DND-41 (cell line): ENCODE measurements around the gene ANKRD35.
A peak's percentile ranks its signal among the peaks of the same experiment; 100 is the strongest.

Experiments used
- ATAC-seq: fragments of 200-7000 bp; cut with Tn5 transposase; 3 replicates; pipeline ENCODE4 v1.9.1; 2021; ENCODE audit warnings: low read depth; ENCODE audit not compliant: insufficient read depth
- DNase-seq: peaks from one replicate; pipeline ENCODE4 v3.0.0-alpha.2; 2020
- H2AFZ ChIP-seq: 2 replicates; pipeline ENCODE4 v1.6.0; 2012; ENCODE audit warnings: low read depth, low read length
- H3K27ac ChIP-seq: 2 replicates; pipeline ENCODE4 v1.5.1; 2012; ENCODE audit warnings: low read length, inconsistent platforms
- H3K27me3 ChIP-seq: fragments of 200-600 bp; sonication (generic); 2 replicates; pipeline ENCODE4 v1.6.0; 2012; ENCODE audit warnings: low read length, mild to moderate bottlenecking, inconsistent platforms; ENCODE audit not compliant: insufficient read depth, poor library complexity
- H3K36me3 ChIP-seq: 2 replicates; pipeline ENCODE4 v1.5.1; 2012; ENCODE audit warnings: low read length, inconsistent platforms; ENCODE audit not compliant: insufficient read depth
- H3K4me1 ChIP-seq: 2 replicates; pipeline ENCODE4 v1.5.1; 2012; ENCODE audit warnings: mild to moderate bottlenecking, low read length; ENCODE audit not compliant: insufficient read depth
- H3K4me2 ChIP-seq: 2 replicates; pipeline ENCODE4 v1.6.0; 2012; ENCODE audit warnings: mild to moderate bottlenecking, moderate library complexity, low read length, inconsistent platforms; ENCODE audit not compliant: insufficient read depth
- H3K4me3 ChIP-seq, 2 experiments: fragments of 200-600 bp in 1 of 2; shearing (Covaris generic) in 1 of 2; 2 replicates each; pipeline ENCODE4 v1.5.1; 2012 to 2016; ENCODE audit warnings: inconsistent platforms in 2 of 2, low read length in 2 of 2, mild to moderate bottlenecking in 2 of 2, low read depth in 1 of 2, moderate library complexity in 1 of 2
- H3K79me2 ChIP-seq: 2 replicates; pipeline ENCODE4 v1.6.0; 2012; ENCODE audit warnings: low read length, inconsistent platforms; ENCODE audit not compliant: insufficient read depth
- H3K9ac ChIP-seq: 2 replicates; pipeline ENCODE4 v1.6.0; 2012; ENCODE audit warnings: low read depth, mild to moderate bottlenecking, inconsistent platforms, low read length, moderate library complexity
- H3K9me3 ChIP-seq: 2 replicates; pipeline ENCODE4 v1.5.1; 2012; ENCODE audit warnings: low read length, moderate library complexity, mild to moderate bottlenecking, inconsistent platforms; ENCODE audit not compliant: insufficient read depth, severe bottlenecking
- H4K20me1 ChIP-seq: 2 replicates; pipeline ENCODE4 v1.6.0; 2012; ENCODE audit warnings: low read length; ENCODE audit not compliant: insufficient read depth
- CTCF ChIP-seq: IDR thresholded peaks from 2 replicates; pipeline ENCODE4 v1.5.1; 2012; ENCODE audit warnings: borderline replicate concordance, low read length, moderate library complexity, mild to moderate bottlenecking; ENCODE audit not compliant: poor library complexity, severe bottlenecking; ENCODE audit errors: extremely low read depth
- EZH2 ChIP-seq: IDR thresholded peaks from 3 replicates; pipeline ENCODE4 v1.6.1; 2012; ENCODE audit warnings: borderline replicate concordance, low read depth, mild to moderate bottlenecking, moderate library complexity, low read length, inconsistent platforms; ENCODE audit not compliant: severe bottlenecking

The ANKRD35 gene

DNA sequence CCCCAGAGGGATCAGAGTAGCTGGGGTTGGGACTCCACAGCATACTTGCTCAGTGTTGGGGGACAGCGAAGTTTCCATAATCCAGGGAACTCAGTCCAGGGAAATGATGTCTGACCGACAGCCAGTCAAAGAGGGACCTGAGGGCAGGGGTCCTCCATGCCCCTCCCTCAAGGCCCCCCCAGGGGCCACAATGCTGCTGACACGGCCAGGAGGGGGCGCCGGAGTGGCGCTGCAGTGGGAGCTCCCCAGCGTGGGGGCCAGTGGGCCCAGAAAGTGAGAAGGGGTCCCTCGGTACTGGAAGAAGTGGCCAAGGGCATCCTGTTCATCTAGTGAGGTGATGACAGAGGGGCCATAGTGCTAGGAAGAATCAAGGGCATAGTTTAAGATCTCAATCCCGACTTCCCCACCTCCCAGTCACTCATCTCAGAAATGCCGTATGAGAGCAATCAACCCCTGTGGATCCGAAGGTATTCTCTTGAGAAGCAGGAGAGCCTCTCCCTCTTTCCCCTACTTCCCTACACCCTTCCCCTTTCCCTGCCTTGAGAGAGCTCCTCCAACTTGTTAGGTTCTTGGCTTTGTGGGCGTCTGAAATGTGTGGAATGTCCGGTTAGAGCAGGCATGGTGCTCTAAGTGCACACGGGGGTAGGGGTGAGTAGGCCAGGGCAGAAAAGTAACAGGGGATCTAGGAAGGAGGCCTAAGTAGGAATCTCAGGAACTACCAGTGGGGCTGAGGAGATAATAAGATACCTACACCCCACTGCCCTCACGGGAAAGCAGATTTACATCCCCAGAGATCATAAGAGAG is 36.1 kb downstream of the ANKRD35 start:
- no peak for DNase-seq
- H3K4me2 ChIP-seq = no peak overlapping the region

GRCh38 chr1:145847827-145848226 is 37.8 kb downstream of the ANKRD35 start:
- Histone ChIP-seq H3K27ac (no peak overlapping the region), H3K79me2 (no peaks in the 10 kb centered on the region), H3K9me3 (no peaks in the 10 kb centered on the region), H4K20me1 (no peaks in the 10 kb centered on the region), H2AFZ (no peak overlapping the region), H3K9ac (no peak overlapping the region), H3K27me3 (no peaks in the 10 kb centered on the region), H3K4me2 (no peak overlapping the region), H3K4me1 (peaks cover 20% of the 10 kb centered on the region), H3K36me3 (peaks cover 50% of the 10 kb centered on the region), H3K4me3 (no peak overlapping the region)
- DNase-seq (no peak), ATAC-seq (no peak)
- TF ChIP-seq CTCF = no peak
- no peak for TF ChIP-seq EZH2

More for the DNA sequence above, 36.1 kb downstream of the ANKRD35 start:
- Histone ChIP-seq H3K27me3 (no peaks in the 10 kb centered on the region), H3K9ac (no peak overlapping the region), H3K27ac (no peak overlapping the region), H3K4me3 (no peak overlapping the region), H3K9me3 (no peaks in the 10 kb centered on the region), H3K4me1 (peaks cover 19% of the 10 kb centered on the region), H4K20me1 (no peaks in the 10 kb centered on the region), H3K36me3 (peaks cover 58% of the 10 kb centered on the region), H2AFZ (no peak overlapping the region), H3K79me2 (no peaks in the 10 kb centered on the region)
- no peak for ATAC-seq
- no peak for TF ChIP-seq EZH2
- peak; percentile 49 for TF ChIP-seq CTCF

- Histone ChIP-seq H3K27me3 (no peaks in the 10 kb centered on the region), H2AFZ (peak overlapping the region; percentile 95), H3K4me1 (peaks cover 20% of the 10 kb centered on the region), H3K4me3 (peak overlapping the region in 1 of 2 experiments; percentile 80; a peak in 2 of 4 replicates), H4K20me1 (no peaks in the 10 kb centered on the region), H3K36me3 (peaks cover 57% of the 10 kb centered on the region), H3K4me2 (peak overlapping the region; percentile 92), H3K9ac (peak overlapping the region; percentile 71), H3K9me3 (no peaks in the 10 kb centered on the region), H3K27ac (peak overlapping the region; percentile 71), H3K79me2 (no peaks in the 10 kb centered on the region)
- ATAC-seq (peak; percentile 60), DNase-seq (peak; percentile 54)
- TF ChIP-seq CTCF (peak; percentile 83), EZH2 (no peak)
Measured at GRCh38 chr1:145846201-145846612, 39.5 kb downstream of the ANKRD35 start.
